Stimulated activated naive B cell treated with anti-CD40 and anti-IgM and Interleukin-4, amounts not matched to agents 10 μg/mL and 1 μg/mL and 100 μg/mL, for 72 hours (primary cell): ENCODE results near the gene NEUROG1.

Experiments
- ATAC-seq, 2 donors: fragments of 150-1000 bp; cut with Tn5 transposase; replicated peaks; 2 replicates each; pipeline ENCODE4 v1.10.0; 2021; ENCODE audit warnings: moderate library complexity in 1 of 2
- DNase-seq: peaks from one replicate; pipeline ENCODE4 v3.0.0; 2021
- H3K27ac Mint-ChIP-seq: one replicate; pipeline ENCODE4 v1.8.0; 2022; ENCODE audit warnings: mild to moderate bottlenecking, mixed read lengths
- H3K27me3 Mint-ChIP-seq, 2 donors: one replicate each; pipeline ENCODE4 v1.8.0; 2022; ENCODE audit warnings: mixed read lengths in 2 of 2
- H3K36me3 Mint-ChIP-seq, 2 donors: one replicate each; pipeline ENCODE4 v1.8.0; 2022; ENCODE audit warnings: mixed read lengths in 2 of 2, mild to moderate bottlenecking in 1 of 2
- H3K4me1 Mint-ChIP-seq, 2 donors: one replicate each; pipeline ENCODE4 v1.8.0; 2022; ENCODE audit warnings: mixed read lengths in 2 of 2, mild to moderate bottlenecking in 1 of 2
- H3K4me3 Mint-ChIP-seq, 2 donors: one replicate each; pipeline ENCODE4 v1.8.0; 2022; ENCODE audit warnings: mild to moderate bottlenecking in 2 of 2, mixed read lengths in 2 of 2, moderate library complexity in 1 of 2
- H3K9me3 Mint-ChIP-seq, 2 donors: one replicate each; pipeline ENCODE4 v1.8.0; 2022; ENCODE audit warnings: mixed read lengths in 2 of 2, mild to moderate bottlenecking in 1 of 2

The NEUROG1 gene

DNA sequence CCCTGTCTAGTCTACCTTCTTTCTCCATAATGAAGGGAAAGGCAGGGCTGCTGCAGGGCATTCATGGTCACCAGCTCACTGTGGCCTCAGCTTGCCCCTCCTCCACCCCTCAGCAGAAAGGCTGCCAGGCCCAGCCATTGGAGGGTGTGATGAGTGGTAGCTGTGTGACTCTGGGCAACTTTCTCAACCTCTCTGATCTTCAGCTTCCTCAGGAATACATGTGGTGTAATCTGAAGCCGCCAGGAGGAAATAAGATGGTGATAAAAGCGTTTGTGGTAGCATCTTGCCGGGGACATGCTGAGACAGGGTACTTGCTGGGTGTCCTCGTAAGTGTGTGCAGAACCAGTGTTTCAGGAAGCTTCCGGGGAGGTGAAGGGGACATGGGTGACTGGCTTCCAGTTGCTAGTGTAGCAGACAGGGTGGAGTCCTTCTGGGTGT, 33.2 kb upstream of the NEUROG1 start:
- H3K4me3 Mint-ChIP-seq: no peak overlapping the region
- no peak for DNase-seq
- H3K4me1 Mint-ChIP-seq: peaks cover 0 to 5% of the 10 kb centered on the region in 2 donors
- H3K27me3 Mint-ChIP-seq: peaks cover 30 to 47% of the 10 kb centered on the region in 2 donors
- ATAC-seq: no peak
- no peak overlapping the region for H3K27ac Mint-ChIP-seq
- H3K36me3 Mint-ChIP-seq: no peaks in the 10 kb centered on the region
- no peaks in the 10 kb centered on the region for H3K9me3 Mint-ChIP-seq

DNA sequence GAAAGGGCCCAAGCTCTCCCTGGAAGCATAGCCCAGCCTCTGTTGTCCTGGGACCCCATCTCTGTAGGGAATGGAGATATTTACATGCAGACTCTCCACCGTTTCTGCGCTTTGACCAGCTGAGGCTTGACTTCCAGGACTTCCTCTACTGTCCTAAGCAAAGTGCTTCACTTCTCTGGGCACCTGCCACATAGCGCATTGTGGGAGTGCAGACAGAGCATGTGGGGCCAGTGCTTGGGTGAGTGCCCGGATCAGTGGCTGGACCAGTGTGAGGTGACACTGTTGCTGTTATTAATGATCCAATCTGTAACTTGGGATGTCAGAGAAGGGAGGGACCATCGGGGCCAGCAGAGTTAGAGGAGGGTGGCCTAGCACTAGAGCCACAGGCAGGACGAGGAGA, 32.5 kb upstream of the NEUROG1 start:
- peaks cover 0 to 5% of the 10 kb centered on the region in 2 donors for H3K4me1 Mint-ChIP-seq
- no peak overlapping the region for H3K27ac Mint-ChIP-seq
- no peaks in the 10 kb centered on the region for H3K9me3 Mint-ChIP-seq
- no peaks in the 10 kb centered on the region for H3K36me3 Mint-ChIP-seq
- peaks cover 26 to 47% of the 10 kb centered on the region in 2 donors for H3K27me3 Mint-ChIP-seq
- ATAC-seq (no peak), DNase-seq (no peak)
- no peak overlapping the region for H3K4me3 Mint-ChIP-seq

DNA sequence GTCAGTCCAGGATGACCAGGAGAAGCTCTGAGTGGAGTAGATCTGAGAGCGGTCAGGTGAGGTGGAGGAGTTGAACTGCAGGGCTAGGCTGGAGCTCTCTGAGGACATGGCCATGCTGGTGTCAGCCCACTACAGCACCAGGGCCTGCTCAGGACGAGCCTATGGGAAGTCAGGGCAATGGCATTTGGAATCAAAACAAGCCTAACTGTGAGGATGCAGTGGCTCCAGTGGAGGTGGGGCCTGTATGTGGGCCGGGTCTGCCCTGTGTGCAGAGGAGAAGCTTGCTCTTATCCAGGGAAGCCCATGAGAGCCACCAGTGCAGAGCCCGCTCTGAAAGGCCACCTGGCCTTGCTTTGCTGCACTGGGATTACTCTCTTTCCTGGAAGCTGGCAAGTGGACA, 31.9 kb upstream of the NEUROG1 start:
- H3K4me3 Mint-ChIP-seq: no peak overlapping the region
- no peaks in the 10 kb centered on the region for H3K36me3 Mint-ChIP-seq
- H3K4me1 Mint-ChIP-seq: peaks cover 0 to 5% of the 10 kb centered on the region in 2 donors
- no peak overlapping the region for H3K27ac Mint-ChIP-seq
- no peaks in the 10 kb centered on the region for H3K9me3 Mint-ChIP-seq
- no peak for ATAC-seq
- no peak for DNase-seq
- H3K27me3 Mint-ChIP-seq: peaks cover 24 to 47% of the 10 kb centered on the region in 2 donors

DNA sequence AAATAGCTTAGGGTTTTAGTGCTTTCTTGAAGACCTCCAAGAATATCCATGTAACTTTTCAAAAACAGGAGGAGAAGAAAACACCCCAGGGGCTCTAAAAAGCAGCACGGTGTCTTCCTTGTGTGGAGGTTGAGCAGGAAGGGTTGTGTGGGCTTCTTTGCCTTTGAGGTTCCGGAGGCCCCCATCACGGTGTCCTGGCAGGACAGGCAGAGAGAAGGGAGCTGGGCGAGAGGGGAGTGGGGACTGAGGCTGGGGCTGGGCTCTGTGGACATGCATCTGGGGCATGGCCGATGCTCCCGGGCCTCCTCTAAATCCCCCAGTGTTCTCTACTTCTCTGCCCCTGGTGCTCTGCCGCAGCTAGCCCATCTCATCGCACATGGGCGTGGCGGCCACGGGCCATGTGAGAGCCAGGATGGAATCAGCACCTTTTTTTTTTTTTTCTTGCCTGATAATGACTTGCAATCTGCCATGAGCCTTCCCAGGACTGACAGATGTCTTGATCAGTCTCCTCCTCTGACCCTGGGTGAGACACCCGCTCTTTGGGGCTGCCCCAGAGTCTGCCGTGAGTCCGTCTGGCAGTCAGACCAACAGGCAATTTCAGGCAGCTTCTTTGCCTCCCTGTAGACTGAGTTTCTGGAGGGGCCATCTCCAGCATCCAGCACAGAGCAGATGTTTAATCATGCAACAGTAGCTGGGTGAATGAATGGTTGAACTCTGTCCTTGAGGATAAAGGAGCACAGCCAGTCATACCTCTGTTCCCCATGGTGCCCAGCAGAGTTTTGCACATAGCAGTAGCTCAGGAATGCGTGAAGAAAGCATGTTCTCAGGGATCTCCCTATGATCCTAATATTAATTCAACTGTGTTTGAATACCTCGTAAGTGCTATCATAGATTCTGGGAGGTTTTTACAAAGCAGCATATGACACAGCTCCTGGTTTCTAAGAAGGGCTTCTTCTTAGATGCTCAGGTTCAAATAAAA, 30.9 kb upstream of the NEUROG1 start:
- no peaks in the 10 kb centered on the region for H3K36me3 Mint-ChIP-seq
- ATAC-seq: no peak
- no peak overlapping the region for H3K4me3 Mint-ChIP-seq
- no peak for DNase-seq
- H3K4me1 Mint-ChIP-seq: peaks cover 0 to 5% of the 10 kb centered on the region in 2 donors
- H3K9me3 Mint-ChIP-seq: no peaks in the 10 kb centered on the region
- H3K27me3 Mint-ChIP-seq: peaks cover 20 to 47% of the 10 kb centered on the region in 2 donors
- H3K27ac Mint-ChIP-seq: no peak overlapping the region

DNA sequence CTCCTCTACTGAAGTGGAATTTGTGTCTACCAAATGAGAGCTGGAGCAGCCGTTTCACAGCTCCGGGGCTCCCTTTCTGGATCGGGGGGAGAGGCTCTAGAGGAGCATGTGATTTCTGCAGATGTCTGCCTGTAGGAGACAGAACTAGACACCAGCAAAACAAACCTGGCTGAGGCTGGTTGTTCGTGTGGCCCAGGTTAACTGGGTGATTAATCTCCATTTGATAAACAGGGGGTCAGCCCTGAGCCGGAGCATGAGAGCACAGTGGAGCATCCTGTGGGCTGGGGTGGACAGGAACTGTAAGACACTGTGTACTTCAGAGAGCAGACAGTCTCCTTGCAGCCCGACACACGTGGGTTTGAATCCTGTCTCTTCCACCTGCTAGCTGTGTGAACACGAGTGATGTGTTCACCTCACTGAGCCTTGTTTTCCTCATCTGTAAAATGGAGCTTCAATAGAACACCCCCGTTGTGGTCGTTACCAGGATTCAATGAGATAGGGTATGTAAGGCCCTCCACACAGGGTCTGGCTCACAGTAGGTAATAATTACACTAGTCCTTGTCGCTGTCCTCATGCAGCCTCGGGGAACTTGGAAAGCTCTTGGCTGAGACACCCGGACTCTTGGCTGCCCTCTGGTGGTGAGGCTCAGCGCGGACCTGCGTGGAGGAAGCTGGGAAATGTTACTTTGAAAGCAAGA, 30.1 kb upstream of the NEUROG1 start:
- no peaks in the 10 kb centered on the region for H3K9me3 Mint-ChIP-seq
- DNase-seq (peak; percentile 20), ATAC-seq (peak; percentile 60 to 70)
- no peak overlapping the region for H3K4me3 Mint-ChIP-seq
- peaks cover 22 to 48% of the 10 kb centered on the region in 2 donors for H3K27me3 Mint-ChIP-seq
- H3K27ac Mint-ChIP-seq: peak overlapping the region; percentile 34
- no peaks in the 10 kb centered on the region for H3K36me3 Mint-ChIP-seq
- H3K4me1 Mint-ChIP-seq: peaks cover 2 to 5% of the 10 kb centered on the region in 2 donors

DNA sequence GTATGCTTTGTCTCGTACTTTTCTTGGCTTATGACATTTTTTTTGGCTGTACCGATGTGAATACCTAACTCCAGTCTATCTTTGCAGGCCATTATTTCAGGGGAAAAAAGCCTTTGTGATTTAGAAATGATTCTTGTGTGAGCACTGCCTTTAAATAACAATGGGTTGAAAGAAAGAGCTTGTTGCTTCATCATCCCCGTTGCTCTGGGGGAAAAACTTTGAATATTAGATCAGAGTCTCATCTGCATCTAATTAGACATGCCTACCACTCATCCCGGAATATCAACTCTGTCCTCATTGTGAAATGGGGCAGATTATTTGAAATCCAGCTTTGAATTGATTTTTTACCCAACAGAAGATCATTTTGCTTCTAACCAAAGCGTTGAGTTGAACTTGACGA, 29.5 kb upstream of the NEUROG1 start:
- no peak overlapping the region for H3K27ac Mint-ChIP-seq
- no peaks in the 10 kb centered on the region for H3K36me3 Mint-ChIP-seq
- no peak for DNase-seq
- no peaks in the 10 kb centered on the region for H3K9me3 Mint-ChIP-seq
- peaks cover 27 to 53% of the 10 kb centered on the region in 2 donors for H3K27me3 Mint-ChIP-seq
- ATAC-seq: no peak
- H3K4me1 Mint-ChIP-seq: peaks cover 8% of the 10 kb centered on the region in 2 donors
- H3K4me3 Mint-ChIP-seq: no peak overlapping the region

DNA sequence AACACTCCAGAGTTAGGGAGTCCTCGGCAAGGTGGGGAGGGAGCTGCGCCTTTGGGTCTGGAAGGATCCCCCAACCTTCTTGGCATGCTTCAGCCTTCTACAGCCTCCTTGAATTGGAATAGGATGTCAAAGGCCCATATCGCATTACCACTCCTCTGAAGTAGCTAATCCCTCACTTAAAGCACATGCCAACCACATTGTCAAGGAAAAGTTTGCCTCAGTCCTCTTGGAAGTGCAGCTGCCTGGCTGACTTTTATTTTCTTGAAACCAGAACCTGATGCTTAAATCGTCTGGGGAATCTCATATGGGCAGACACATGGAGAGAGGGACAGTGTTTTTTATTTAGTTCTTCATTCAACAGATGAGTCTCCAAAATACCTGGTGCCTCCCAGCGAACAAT, 28.6 kb upstream of the NEUROG1 start:
- no peak for DNase-seq
- H3K4me1 Mint-ChIP-seq: peaks cover 8 to 12% of the 10 kb centered on the region in 2 donors
- no peak overlapping the region for H3K4me3 Mint-ChIP-seq
- no peaks in the 10 kb centered on the region for H3K36me3 Mint-ChIP-seq
- ATAC-seq: no peak
- no peaks in the 10 kb centered on the region for H3K9me3 Mint-ChIP-seq
- H3K27ac Mint-ChIP-seq: no peak overlapping the region
- H3K27me3 Mint-ChIP-seq: peaks cover 29 to 55% of the 10 kb centered on the region in 2 donors

DNA sequence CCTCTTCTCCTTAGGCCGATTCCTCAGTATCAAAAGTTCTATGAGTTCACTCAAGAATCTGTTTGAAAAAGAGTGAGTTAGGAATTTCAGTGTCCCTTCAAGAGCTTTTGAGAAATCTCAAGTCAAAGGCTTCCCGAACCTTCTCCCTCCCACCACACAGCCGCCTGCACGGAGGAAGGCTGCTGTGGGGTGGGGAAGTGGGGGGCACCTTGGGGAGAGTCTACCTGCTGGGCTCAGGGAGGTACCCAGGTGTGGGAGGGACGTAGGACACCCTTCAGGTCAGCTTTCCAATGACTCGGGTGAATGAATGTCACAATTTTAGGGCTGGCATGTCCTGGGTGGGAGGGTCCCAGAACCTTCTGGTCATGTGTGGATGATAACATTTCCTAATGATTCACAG, 25.5 kb upstream of the NEUROG1 start:
- H3K9me3 Mint-ChIP-seq: peaks cover 0 to 1% of the 10 kb centered on the region in 2 donors
- no peak overlapping the region for H3K4me3 Mint-ChIP-seq
- H3K36me3 Mint-ChIP-seq: no peaks in the 10 kb centered on the region
- peaks cover 45 to 59% of the 10 kb centered on the region in 2 donors for H3K27me3 Mint-ChIP-seq
- DNase-seq (no peak), ATAC-seq (no peak)
- peaks cover 7 to 12% of the 10 kb centered on the region in 2 donors for H3K4me1 Mint-ChIP-seq
- H3K27ac Mint-ChIP-seq: no peak overlapping the region

DNA sequence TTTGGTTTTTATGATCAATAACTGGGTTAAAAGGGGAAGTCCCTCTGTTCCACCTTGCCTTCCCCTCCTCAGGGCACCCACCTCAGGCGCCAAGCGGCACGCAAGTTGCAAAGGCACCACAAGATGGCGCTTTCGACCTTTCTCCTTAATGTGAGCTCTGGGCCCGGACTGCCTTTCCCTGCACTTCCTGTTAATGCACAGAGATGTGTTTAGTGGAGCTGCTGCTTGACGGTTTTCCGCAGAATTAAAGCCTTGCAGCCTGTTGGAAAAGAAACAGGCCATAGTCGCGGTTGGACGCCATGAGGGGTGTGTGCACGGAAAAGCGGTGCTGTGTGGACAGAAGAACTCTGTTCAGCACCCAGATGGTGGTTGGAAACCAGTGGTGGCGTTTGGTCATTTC, 25.1 kb upstream of the NEUROG1 start:
- no peaks in the 10 kb centered on the region for H3K36me3 Mint-ChIP-seq
- no peak overlapping the region for H3K4me3 Mint-ChIP-seq
- DNase-seq (peak; percentile 76), ATAC-seq (peak; percentile 96 to 98)
- no peak overlapping the region for H3K27ac Mint-ChIP-seq
- H3K9me3 Mint-ChIP-seq: peaks cover 0 to 1% of the 10 kb centered on the region in 2 donors
- H3K27me3 Mint-ChIP-seq: peaks cover 45 to 59% of the 10 kb centered on the region in 2 donors
- peaks cover 3 to 12% of the 10 kb centered on the region in 2 donors for H3K4me1 Mint-ChIP-seq

DNA sequence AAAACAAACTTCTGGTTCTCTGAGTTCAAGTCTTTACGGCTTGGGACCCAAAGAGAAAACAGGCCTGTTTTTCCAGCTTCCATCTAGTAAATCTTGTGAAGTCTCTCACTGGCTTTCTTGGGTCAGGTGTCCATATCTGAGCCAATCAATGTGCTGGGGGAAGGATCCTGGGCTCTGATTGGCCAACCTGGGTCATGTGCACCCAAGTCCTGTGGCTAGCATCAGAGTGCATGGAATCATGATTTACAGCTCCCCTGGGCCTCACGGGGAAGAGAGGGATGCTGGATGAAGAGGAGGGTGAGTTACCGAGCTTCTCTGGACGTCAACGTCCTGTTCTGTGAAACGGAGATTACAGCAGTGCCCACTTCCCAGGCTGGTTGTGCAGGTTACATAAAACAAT, 23.6 kb upstream of the NEUROG1 start:
- DNase-seq: no peak
- ATAC-seq: no peak

DNA sequence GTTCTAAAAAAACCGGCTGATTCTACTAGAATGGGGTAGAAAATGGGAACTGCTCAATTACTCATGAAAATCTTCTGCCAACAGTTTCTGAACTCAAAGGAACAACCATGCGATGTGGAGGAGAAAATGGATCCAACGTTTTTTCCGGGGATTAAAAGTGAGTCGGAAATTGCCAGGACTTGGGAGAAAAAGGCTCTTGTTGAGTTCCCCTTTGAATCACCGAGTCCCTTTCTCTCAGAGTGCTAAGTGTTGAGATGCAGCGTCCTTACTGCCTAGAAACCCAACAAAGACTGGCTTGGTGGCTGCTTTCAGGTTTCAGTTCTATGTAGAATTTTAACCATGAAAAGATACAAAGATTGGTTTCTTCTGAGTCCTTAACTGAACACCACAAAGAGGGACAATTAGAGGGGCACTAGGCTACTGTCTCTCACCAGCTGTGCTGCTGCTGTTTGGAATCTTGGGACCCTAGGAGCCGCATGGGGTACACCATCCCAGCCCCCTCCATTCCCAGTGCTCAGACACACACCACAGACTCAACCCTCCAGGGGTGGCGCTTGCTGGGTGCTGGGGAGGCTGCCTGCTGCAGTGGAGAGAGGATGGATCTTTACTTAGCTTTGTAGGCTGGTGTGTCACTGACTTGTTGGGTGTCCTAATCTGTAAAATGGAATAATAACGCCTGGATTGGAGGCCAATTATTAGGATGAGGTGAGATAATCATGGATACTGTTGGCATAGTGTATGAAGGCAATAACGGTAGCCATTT, 21.5 kb upstream of the NEUROG1 start:
- no peak overlapping the region for H3K4me3 Mint-ChIP-seq
- no peak for ATAC-seq
- no peaks in the 10 kb centered on the region for H3K36me3 Mint-ChIP-seq
- no peak for DNase-seq
- peaks cover 0 to 1% of the 10 kb centered on the region in 2 donors for H3K9me3 Mint-ChIP-seq
- H3K4me1 Mint-ChIP-seq: peaks cover 3 to 12% of the 10 kb centered on the region in 2 donors
- peaks cover 51 to 70% of the 10 kb centered on the region in 2 donors for H3K27me3 Mint-ChIP-seq
- H3K27ac Mint-ChIP-seq: no peak overlapping the region

More for the DNA sequence above, 23.6 kb upstream of the NEUROG1 start:
- Mint-ChIP-seq H3K27me3 (peaks cover 46 to 54% of the 10 kb centered on the region in 2 donors), H3K9me3 (peaks cover 0 to 1% of the 10 kb centered on the region in 2 donors), H3K27ac (no peak overlapping the region), H3K4me3 (no peak overlapping the region), H3K36me3 (no peaks in the 10 kb centered on the region), H3K4me1 (peaks cover 3 to 12% of the 10 kb centered on the region in 2 donors)

DNA sequence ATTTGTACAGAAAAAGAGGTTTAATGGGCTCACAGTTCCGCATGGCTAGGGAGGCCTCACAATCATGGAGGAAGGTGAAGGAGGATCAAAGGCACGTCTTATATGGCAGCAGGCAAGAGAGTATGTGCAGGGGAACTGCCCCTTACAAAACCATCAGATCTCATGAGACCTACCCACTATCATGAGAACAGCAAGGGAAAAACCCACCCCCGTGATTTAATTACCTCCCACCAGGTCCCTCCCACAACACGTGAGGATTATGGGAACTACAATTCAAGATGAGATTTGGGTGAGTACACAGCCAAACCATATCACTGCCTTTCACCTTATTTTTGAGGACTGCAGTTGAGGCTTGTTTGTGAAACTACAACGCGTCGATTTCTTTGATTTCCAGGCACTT, 20.9 kb upstream of the NEUROG1 start:
- H3K27ac Mint-ChIP-seq: no peak overlapping the region
- peaks cover 0 to 1% of the 10 kb centered on the region in 2 donors for H3K9me3 Mint-ChIP-seq
- ATAC-seq (no peak), DNase-seq (no peak)
- H3K27me3 Mint-ChIP-seq: peaks cover 57 to 77% of the 10 kb centered on the region in 2 donors
- H3K4me1 Mint-ChIP-seq: peaks cover 3 to 18% of the 10 kb centered on the region in 2 donors
- no peaks in the 10 kb centered on the region for H3K36me3 Mint-ChIP-seq
- H3K4me3 Mint-ChIP-seq: no peak overlapping the region

DNA sequence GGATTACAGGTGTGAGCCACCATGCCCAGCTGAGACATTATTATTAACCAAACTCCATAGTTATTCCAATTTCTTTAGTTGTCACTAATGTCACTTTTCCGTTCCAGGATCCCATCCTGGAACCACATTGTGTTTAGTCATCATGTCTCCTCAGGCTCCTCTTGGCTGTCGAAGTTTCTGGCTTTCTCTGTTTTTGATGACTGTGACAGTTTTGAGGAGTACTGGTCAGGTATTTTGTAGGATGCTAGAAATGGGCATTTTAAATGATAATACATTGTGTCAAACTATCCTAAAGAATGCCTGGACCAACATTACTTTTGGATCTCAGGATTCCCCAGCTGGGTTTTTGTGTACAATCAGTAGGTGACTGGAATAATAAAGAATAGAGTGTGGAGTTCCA, 19.8 kb upstream of the NEUROG1 start:
- ATAC-seq (no peak), DNase-seq (no peak)
- H3K9me3 Mint-ChIP-seq: peaks cover 0 to 1% of the 10 kb centered on the region in 2 donors
- peaks cover 0 to 14% of the 10 kb centered on the region in 2 donors for H3K4me1 Mint-ChIP-seq
- no peak overlapping the region for H3K27ac Mint-ChIP-seq
- no peaks in the 10 kb centered on the region for H3K36me3 Mint-ChIP-seq
- H3K4me3 Mint-ChIP-seq: no peak overlapping the region
- H3K27me3 Mint-ChIP-seq: peaks cover 59 to 79% of the 10 kb centered on the region in 2 donors
